NB4 (cell line): ENCODE measurements around the gene AIF1L.
"Not testable (repeated sequence)": the region's sequence is repeated elsewhere in the genome, so short reads cannot be mapped to it uniquely, and the experiment has no call there.

ENCODE experiments used
- DNase-seq: peaks from one replicate; pipeline ENCODE4 v3.0.0; 2010; ENCODE audit warnings: low read depth
- H3K4me3 ChIP-seq: one replicate; pipeline ENCODE4 v1.5.1; 2011; ENCODE audit warnings: mild to moderate bottlenecking, low read depth, low read length, moderate library complexity
- CTCF ChIP-seq: IDR thresholded peaks from one replicate; pipeline ENCODE4 v1.5.1; 2012; ENCODE audit warnings: low read depth, low read length
- MYC ChIP-seq: IDR thresholded peaks from 2 replicates; pipeline ENCODE4 v1.6.1; 2011; ENCODE audit warnings: low read depth, low read length
- POLR2A ChIP-seq: IDR thresholded peaks from 2 replicates; pipeline ENCODE4 v1.6.1; 2011; ENCODE audit warnings: mild to moderate bottlenecking; ENCODE audit not compliant: insufficient read length; ENCODE audit errors: extremely low read depth
- TF ChIP-seq, protein P1 (sequence below): IDR thresholded peaks from 2 replicates; pipeline ENCODE4 v1.6.1; 2011; ENCODE audit warnings: low read depth, low read length

The AIF1L gene

GRCh38 chr9:131111186-131111853 is 15.0 kb downstream of the AIF1L start:
- peak; percentile 43 for DNase-seq
- H3K4me3 ChIP-seq: no peak overlapping the region
- TF ChIP-seq, protein P1, sequence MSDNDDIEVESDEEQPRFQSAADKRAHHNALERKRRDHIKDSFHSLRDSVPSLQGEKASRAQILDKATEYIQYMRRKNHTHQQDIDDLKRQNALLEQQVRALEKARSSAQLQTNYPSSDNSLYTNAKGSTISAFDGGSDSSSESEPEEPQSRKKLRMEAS: no peak
- TF ChIP-seq POLR2A (no peak), CTCF (no peak), MYC (no peak)

- no peak for DNase-seq
- TF ChIP-seq CTCF (no peak), POLR2A (no peak), MYC (no peak)
- TF ChIP-seq, protein P1: no peak
- no peak overlapping the region for H3K4me3 ChIP-seq
Measured at GRCh38 chr9:131111854-131112311, 15.6 kb downstream of the AIF1L start.

GRCh38 chr9:131112374-131113154 is 16.2 kb downstream of the AIF1L start:
- TF ChIP-seq MYC: no peak
- TF ChIP-seq, protein P1: no peak
- no peak for TF ChIP-seq CTCF
- no peak for TF ChIP-seq POLR2A
- no peak for DNase-seq
- no peak overlapping the region for H3K4me3 ChIP-seq

- no peak overlapping the region for H3K4me3 ChIP-seq
- TF ChIP-seq MYC: no peak
- TF ChIP-seq, protein P1: no peak
- TF ChIP-seq POLR2A: no peak
- no peak for TF ChIP-seq CTCF
- no peak for DNase-seq
Measured at GRCh38 chr9:131113655-131114054, 17.3 kb downstream of the AIF1L start.

- no peak overlapping the region for H3K4me3 ChIP-seq
- TF ChIP-seq MYC: no peak
- TF ChIP-seq POLR2A: no peak
- no peak for TF ChIP-seq CTCF
- TF ChIP-seq, protein P1: no peak
- no peak for DNase-seq
Measured at GRCh38 chr9:131114084-131114535, 17.8 kb downstream of the AIF1L start.

DNA sequence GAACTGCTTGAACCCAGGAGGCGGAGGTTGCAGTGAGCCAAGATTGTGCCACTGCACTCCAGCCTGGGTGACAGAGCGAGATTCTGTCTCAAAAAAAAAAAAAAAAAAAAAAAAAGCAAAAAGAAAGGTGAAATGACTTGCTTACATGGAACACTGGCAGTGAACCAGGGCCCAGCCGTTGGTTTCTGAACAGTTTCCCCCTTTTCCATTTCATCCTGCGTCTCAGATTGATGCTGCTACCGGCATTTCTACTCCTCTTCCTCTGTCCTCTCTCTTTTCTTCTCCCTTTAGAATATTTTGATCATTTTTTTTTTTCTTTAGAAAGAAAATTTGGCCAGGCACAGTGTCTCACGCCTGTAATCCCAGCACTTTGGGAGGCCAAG is 19.0 kb downstream of the AIF1L start:
- DNase-seq, H3K4me3 ChIP-seq: not testable (repeated sequence)
